ENCODE results near the gene TUBB6.

Gene TUBB6

GRCh38 chr18:12342661-12343060, 34.6 kb downstream of the TUBB6 start:
- no peak for ATAC-seq

- ATAC-seq: no peak
Observed at GRCh38 chr18:12345491-12346239, 37.6 kb downstream of the TUBB6 start.

- ATAC-seq: no peak
Observed at GRCh38 chr18:12346240-12346565, 38.2 kb downstream of the TUBB6 start.

GRCh38 chr18:12347895-12348294, 39.9 kb downstream of the TUBB6 start:
- no peak for ATAC-seq

- no peak for ATAC-seq
Observed at GRCh38 chr18:12352188-12352587, 44.1 kb downstream of the TUBB6 start.

GRCh38 chr18:12359515-12359927, 51.5 kb downstream of the TUBB6 start:
- no peak for ATAC-seq

- peak in 1 of 2 donors; percentile 55 for ATAC-seq
Observed at GRCh38 chr18:12361770-12362378, 53.8 kb downstream of the TUBB6 start.

- no peak for ATAC-seq
Observed at GRCh38 chr18:12362473-12363174, 54.6 kb downstream of the TUBB6 start.

GRCh38 chr18:12366379-12366778, 58.3 kb downstream of the TUBB6 start:
- ATAC-seq: no peak

- ATAC-seq: no peak
Observed at GRCh38 chr18:12366784-12367183, 58.7 kb downstream of the TUBB6 start.

GRCh38 chr18:12369211-12369610, 61.2 kb downstream of the TUBB6 start:
- no peak for ATAC-seq

- ATAC-seq: no peak
Observed at GRCh38 chr18:12371590-12371989, 63.5 kb downstream of the TUBB6 start.

- ATAC-seq: no peak
Observed at GRCh38 chr18:12372406-12372805, 64.4 kb downstream of the TUBB6 start.

GRCh38 chr18:12373116-12373770, 65.2 kb downstream of the TUBB6 start:
- ATAC-seq: no peak

- ATAC-seq: no peak
Observed at GRCh38 chr18:12373771-12374116, 65.7 kb downstream of the TUBB6 start.

GRCh38 chr18:12374401-12374800, 66.4 kb downstream of the TUBB6 start:
- ATAC-seq: no peak

Data from activated CD4-positive, CD25-positive, alpha-beta regulatory T cell treated with anti-CD3 and anti-CD28 coated beads, Interleukin-2, amount 50 U/mL, for 24 hours (primary cell).